T-helper 1 cell treated with Interleukin-12 subunit alpha and Interleukin-12 subunit beta and Interleukin-4 antibody, amounts not matched to agents 30 μg/mL and 1 μg/mL, for 36 hours (primary cell): ENCODE measurements around the gene DOP1A.

Experiments
- H3K27ac Mint-ChIP-seq: one replicate; pipeline ENCODE4 v1.8.0; 2021; ENCODE audit warnings: mild to moderate bottlenecking, mixed read lengths
- H3K27me3 Mint-ChIP-seq: one replicate; pipeline ENCODE4 v1.8.0; 2021; ENCODE audit warnings: low read depth, mixed read lengths
- H3K36me3 Mint-ChIP-seq: one replicate; pipeline ENCODE4 v1.8.0; 2021; ENCODE audit warnings: low read depth, mixed read lengths
- H3K4me1 Mint-ChIP-seq: one replicate; pipeline ENCODE4 v1.8.0; 2021; ENCODE audit warnings: low read depth, mixed read lengths
- H3K4me3 Mint-ChIP-seq: one replicate; pipeline ENCODE4 v1.8.0; 2021; ENCODE audit warnings: mild to moderate bottlenecking, moderate library complexity, mixed read lengths
- H3K9me3 Mint-ChIP-seq: one replicate; pipeline ENCODE4 v1.8.0; 2021; ENCODE audit warnings: mixed read lengths

The DOP1A gene

GRCh38 chr6:83098589-83098988, 31.1 kb downstream of the DOP1A start:
- Mint-ChIP-seq H3K27ac (no peak overlapping the region), H3K4me3 (no peak overlapping the region), H3K9me3 (no peaks in the 10 kb centered on the region), H3K4me1 (no peaks in the 10 kb centered on the region), H3K27me3 (no peaks in the 10 kb centered on the region), H3K36me3 (peaks cover 13% of the 10 kb centered on the region)

GRCh38 chr6:83108378-83108777, 40.9 kb downstream of the DOP1A start:
- peaks cover 11% of the 10 kb centered on the region for H3K9me3 Mint-ChIP-seq
- peaks cover 8% of the 10 kb centered on the region for H3K36me3 Mint-ChIP-seq
- H3K27me3 Mint-ChIP-seq: no peaks in the 10 kb centered on the region
- no peak overlapping the region for H3K4me3 Mint-ChIP-seq
- no peak overlapping the region for H3K27ac Mint-ChIP-seq
- no peaks in the 10 kb centered on the region for H3K4me1 Mint-ChIP-seq

- Mint-ChIP-seq H3K27me3 (no peaks in the 10 kb centered on the region), H3K36me3 (no peaks in the 10 kb centered on the region), H3K4me3 (no peak overlapping the region), H3K27ac (no peak overlapping the region), H3K9me3 (no peaks in the 10 kb centered on the region), H3K4me1 (no peaks in the 10 kb centered on the region)
These were observed 45.8 kb downstream of the DOP1A start for GRCh38 chr6:83113258-83113657.

DNA sequence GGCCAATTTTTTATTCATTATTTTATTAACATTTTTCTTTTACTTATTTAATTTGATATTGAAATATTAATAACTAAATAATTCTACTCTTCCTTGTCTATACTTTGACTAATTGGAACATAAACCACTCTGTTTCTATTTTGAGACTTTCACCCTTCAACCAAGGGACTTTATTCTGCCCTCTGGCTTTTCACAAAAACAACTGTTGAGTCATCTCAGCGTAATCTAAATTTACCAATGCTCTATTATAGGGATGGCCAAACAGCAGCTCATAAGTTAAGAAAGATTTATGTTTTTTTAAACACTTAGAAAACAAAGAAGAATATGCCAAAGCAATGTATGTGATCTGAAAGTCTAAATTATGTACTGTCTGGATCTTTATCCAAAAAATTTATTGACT, 46.7 kb downstream of the DOP1A start:
- Mint-ChIP-seq H3K27ac (no peak overlapping the region), H3K4me1 (no peaks in the 10 kb centered on the region), H3K9me3 (no peaks in the 10 kb centered on the region), H3K4me3 (no peak overlapping the region), H3K36me3 (peaks cover 1% of the 10 kb centered on the region), H3K27me3 (no peaks in the 10 kb centered on the region)

DNA sequence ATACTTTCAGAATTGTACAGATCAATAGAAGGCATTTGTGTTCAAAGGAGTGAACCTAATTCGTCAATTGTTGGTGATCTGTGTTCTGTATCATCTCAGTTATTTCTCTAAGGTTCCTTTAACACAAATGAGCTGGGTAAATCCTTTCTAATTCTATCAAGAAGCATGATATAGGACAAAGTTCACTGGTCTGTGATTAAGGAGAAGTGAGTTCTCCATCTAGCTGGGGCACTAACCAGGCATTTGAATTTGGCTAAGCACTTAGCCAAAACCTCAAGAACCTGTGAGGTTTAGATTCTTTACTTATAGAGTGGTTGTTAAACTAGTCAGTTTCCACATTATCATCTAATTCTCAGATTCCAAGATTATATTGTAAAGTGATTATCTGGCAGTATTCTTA, 50.3 kb downstream of the DOP1A start:
- Mint-ChIP-seq H3K27me3 (no peaks in the 10 kb centered on the region), H3K36me3 (peaks cover 6% of the 10 kb centered on the region), H3K4me3 (no peak overlapping the region), H3K27ac (no peak overlapping the region), H3K9me3 (no peaks in the 10 kb centered on the region), H3K4me1 (no peaks in the 10 kb centered on the region)

DNA sequence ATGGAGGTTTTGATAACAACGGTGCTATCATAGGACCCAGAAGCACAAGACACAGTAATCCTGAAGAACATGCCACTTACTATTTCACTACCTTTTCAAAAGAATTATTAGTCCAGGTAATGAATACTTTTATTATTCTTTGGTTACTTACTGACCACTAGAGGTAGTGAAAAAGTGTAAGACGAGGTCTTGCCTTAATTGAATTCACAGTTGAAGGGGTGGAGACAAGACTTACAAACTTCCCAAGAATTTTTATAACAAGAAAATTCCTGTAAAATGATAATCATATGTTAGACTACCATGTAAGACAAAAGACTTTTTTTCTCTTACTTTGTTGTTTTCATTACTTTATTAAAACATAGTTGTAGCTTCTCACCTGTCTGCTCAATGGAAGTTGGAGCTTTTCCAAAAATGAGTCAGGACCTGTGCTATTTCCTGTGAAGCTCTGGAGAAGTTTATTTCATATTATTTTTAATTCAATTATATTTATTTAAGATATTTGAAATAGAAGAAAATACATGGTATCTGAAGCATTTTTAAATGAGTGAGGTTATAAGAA, 52.4 kb downstream of the DOP1A start:
- Mint-ChIP-seq H3K27ac (no peak overlapping the region), H3K4me1 (no peaks in the 10 kb centered on the region), H3K27me3 (no peaks in the 10 kb centered on the region), H3K4me3 (no peak overlapping the region), H3K9me3 (no peaks in the 10 kb centered on the region), H3K36me3 (peaks cover 14% of the 10 kb centered on the region)

DNA sequence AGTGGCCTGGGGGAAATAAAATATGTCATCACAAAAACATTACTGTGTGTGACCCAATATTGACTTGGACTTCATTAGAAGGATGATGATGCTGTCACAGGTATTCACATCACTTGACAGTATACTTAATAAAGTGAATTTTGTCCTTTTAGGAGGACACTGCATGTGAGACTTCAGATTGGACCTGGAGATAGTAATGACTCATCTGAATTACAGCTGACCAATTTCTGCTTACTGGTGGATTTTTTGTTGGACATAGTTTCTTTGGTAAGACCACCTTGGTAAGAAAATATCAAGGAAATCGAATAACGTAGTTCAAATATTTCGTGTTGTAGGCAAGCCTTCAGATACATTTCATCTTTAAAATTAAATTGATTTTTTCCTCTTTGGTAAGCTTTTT, 57.1 kb downstream of the DOP1A start:
- Mint-ChIP-seq H3K36me3 (peaks cover 29% of the 10 kb centered on the region), H3K4me1 (no peaks in the 10 kb centered on the region), H3K4me3 (no peak overlapping the region), H3K27me3 (no peaks in the 10 kb centered on the region), H3K9me3 (no peaks in the 10 kb centered on the region), H3K27ac (no peak overlapping the region)

GRCh38 chr6:83125425-83125824, 58.0 kb downstream of the DOP1A start:
- peaks cover 27% of the 10 kb centered on the region for H3K36me3 Mint-ChIP-seq

DNA sequence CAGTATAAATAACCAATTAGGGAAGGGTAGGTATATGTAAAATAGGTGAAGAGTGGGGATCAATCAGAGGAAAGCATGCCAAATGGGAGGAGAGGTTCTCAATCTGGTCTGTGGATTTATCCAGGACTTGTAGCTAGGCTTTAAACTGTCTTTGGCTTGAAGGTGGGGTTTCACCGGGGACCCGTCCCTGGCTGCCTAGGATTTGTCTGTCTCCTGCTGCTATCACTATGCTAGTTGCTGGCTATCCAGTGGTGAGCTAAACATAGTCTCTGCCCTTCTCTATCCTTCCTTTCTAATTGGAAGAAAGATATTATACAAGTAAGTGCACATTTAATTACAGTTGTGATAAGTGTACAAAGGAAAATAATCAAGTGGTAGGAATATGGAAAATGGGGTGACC, 58.8 kb downstream of the DOP1A start:
- no peak overlapping the region for H3K27ac Mint-ChIP-seq
- no peaks in the 10 kb centered on the region for H3K9me3 Mint-ChIP-seq
- H3K36me3 Mint-ChIP-seq: peaks cover 27% of the 10 kb centered on the region
- H3K27me3 Mint-ChIP-seq: no peaks in the 10 kb centered on the region
- no peaks in the 10 kb centered on the region for H3K4me1 Mint-ChIP-seq
- H3K4me3 Mint-ChIP-seq: no peak overlapping the region

More at GRCh38 chr6:83125425-83125824, 58.0 kb downstream of the DOP1A start:
- Mint-ChIP-seq H3K27ac (no peak overlapping the region), H3K27me3 (no peaks in the 10 kb centered on the region), H3K4me3 (no peak overlapping the region), H3K4me1 (no peaks in the 10 kb centered on the region), H3K9me3 (no peaks in the 10 kb centered on the region)

DNA sequence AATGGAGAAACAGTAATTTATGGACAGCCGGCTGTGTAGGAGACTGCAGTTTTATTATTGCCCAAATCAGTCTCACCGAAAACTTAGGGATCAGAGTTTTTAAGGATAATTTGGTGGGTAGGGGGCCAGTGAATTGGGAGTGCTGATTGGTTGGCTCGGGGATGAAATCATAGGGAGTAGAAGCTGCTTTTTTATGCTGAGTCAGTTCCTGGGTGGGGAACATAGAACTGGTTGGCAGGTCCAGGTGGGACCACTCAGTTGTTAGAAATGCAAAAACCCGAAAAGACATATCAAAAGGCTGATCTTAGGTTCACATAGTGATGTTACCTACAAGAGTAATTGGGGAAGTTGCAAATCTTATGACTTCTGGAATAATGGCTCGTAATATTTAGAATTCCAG, 59.3 kb downstream of the DOP1A start:
- H3K9me3 Mint-ChIP-seq: no peaks in the 10 kb centered on the region
- no peaks in the 10 kb centered on the region for H3K4me1 Mint-ChIP-seq
- no peak overlapping the region for H3K27ac Mint-ChIP-seq
- no peak overlapping the region for H3K4me3 Mint-ChIP-seq
- peaks cover 27% of the 10 kb centered on the region for H3K36me3 Mint-ChIP-seq
- H3K27me3 Mint-ChIP-seq: no peaks in the 10 kb centered on the region

DNA sequence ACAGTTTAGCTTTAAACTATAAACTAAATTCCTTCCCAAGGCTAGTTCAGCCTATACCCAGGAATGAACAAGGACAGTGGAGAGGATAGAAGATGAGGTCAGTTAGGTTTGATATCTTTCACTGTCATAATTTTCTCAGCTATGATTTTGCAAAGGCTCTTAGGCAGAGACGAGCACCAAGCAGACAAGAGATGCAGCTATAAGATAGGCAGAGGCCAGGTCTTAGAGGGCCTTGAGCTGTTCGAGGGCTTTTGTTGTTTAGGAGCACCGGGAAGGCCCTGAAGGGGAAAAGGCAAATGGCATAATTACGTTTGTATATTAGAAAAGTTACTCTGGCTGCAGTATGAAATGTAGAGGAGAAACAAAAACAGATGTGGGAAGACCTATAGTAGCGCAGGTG, 59.8 kb downstream of the DOP1A start:
- Mint-ChIP-seq H3K36me3 (peaks cover 26% of the 10 kb centered on the region), H3K9me3 (no peaks in the 10 kb centered on the region), H3K4me3 (no peak overlapping the region), H3K27me3 (no peaks in the 10 kb centered on the region), H3K4me1 (no peaks in the 10 kb centered on the region), H3K27ac (no peak overlapping the region)

- no peaks in the 10 kb centered on the region for H3K4me1 Mint-ChIP-seq
- H3K36me3 Mint-ChIP-seq: peaks cover 26% of the 10 kb centered on the region
- no peak overlapping the region for H3K27ac Mint-ChIP-seq
- H3K27me3 Mint-ChIP-seq: no peaks in the 10 kb centered on the region
- no peaks in the 10 kb centered on the region for H3K9me3 Mint-ChIP-seq
- no peak overlapping the region for H3K4me3 Mint-ChIP-seq
These were observed 60.5 kb downstream of the DOP1A start for GRCh38 chr6:83127976-83128375.

DNA sequence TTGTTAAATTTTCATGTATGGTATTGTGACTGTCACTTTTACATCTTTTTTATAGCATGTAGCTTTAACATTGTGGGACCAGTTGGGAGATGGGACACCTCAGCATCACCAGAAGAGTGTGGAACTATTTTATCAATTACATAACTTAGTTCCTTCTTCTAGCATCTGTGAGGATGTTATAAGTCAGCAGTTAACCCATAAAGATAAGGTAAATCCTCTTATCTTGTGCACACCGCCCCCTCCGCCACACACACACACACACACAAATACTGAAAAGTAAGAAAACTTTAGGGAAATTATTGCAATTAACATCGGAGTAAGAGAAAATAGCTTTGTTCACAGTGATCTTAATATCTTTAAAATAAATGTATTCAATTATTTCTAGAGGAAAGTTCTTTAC, 64.7 kb downstream of the DOP1A start:
- Mint-ChIP-seq H3K27ac (no peak overlapping the region), H3K36me3 (peaks cover 11% of the 10 kb centered on the region), H3K9me3 (no peaks in the 10 kb centered on the region), H3K4me1 (no peaks in the 10 kb centered on the region), H3K4me3 (no peak overlapping the region), H3K27me3 (no peaks in the 10 kb centered on the region)

GRCh38 chr6:83138118-83138722, 70.7 kb downstream of the DOP1A start:
- no peak overlapping the region for H3K4me3 Mint-ChIP-seq
- H3K27me3 Mint-ChIP-seq: no peaks in the 10 kb centered on the region
- peaks cover 18% of the 10 kb centered on the region for H3K36me3 Mint-ChIP-seq
- H3K4me1 Mint-ChIP-seq: peaks cover 2% of the 10 kb centered on the region
- no peaks in the 10 kb centered on the region for H3K9me3 Mint-ChIP-seq
- H3K27ac Mint-ChIP-seq: no peak overlapping the region

DNA sequence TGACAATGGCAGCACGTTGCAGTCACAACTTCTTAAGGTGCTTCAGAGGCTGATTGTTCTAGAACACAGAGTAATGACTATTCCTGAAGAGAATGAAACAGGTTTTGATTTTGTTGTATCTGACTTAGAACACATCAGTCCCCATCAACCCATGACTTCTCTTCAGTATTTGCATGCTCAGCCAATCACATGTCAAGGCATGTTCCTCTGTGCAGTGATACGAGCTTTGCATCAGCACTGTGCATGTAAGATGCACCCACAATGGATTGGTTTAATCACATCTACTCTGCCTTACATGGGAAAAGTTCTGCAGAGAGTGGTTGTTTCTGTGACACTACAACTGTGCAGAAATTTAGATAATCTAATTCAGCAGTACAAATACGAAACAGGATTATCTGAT, 71.3 kb downstream of the DOP1A start:
- H3K27ac Mint-ChIP-seq: no peak overlapping the region
- no peaks in the 10 kb centered on the region for H3K27me3 Mint-ChIP-seq
- H3K9me3 Mint-ChIP-seq: no peaks in the 10 kb centered on the region
- no peak overlapping the region for H3K4me3 Mint-ChIP-seq
- H3K4me1 Mint-ChIP-seq: peaks cover 2% of the 10 kb centered on the region
- peaks cover 20% of the 10 kb centered on the region for H3K36me3 Mint-ChIP-seq

GRCh38 chr6:83151114-83151513, 83.6 kb downstream of the DOP1A start:
- peaks cover 1% of the 10 kb centered on the region for H3K4me1 Mint-ChIP-seq
- no peak overlapping the region for H3K4me3 Mint-ChIP-seq
- no peaks in the 10 kb centered on the region for H3K27me3 Mint-ChIP-seq
- no peak overlapping the region for H3K27ac Mint-ChIP-seq
- H3K36me3 Mint-ChIP-seq: peaks cover 12% of the 10 kb centered on the region
- H3K9me3 Mint-ChIP-seq: no peaks in the 10 kb centered on the region
